Epithelial cell of esophagus (primary cell): ENCODE data around the gene UBD.
A peak's percentile ranks its signal among the peaks of the same experiment; 100 is the strongest.

Experiments
- DNase-seq: peaks from one replicate; pipeline ENCODE4 v3.0.0; 2010; ENCODE audit warnings: low read depth
- H3K4me3 ChIP-seq: 2 replicates; pipeline ENCODE4 v1.5.1; 2011; ENCODE audit warnings: mild to moderate bottlenecking, low read length, control low read depth
- TF ChIP-seq, protein P1 (sequence below): IDR thresholded peaks from 2 replicates; pipeline ENCODE4 v1.5.1; 2011; ENCODE audit warnings: low read depth, mild to moderate bottlenecking, low read length, control low read depth, inconsistent platforms; ENCODE audit not compliant: insufficient read depth; ENCODE audit errors: missing control alignments

The UBD gene

DNA sequence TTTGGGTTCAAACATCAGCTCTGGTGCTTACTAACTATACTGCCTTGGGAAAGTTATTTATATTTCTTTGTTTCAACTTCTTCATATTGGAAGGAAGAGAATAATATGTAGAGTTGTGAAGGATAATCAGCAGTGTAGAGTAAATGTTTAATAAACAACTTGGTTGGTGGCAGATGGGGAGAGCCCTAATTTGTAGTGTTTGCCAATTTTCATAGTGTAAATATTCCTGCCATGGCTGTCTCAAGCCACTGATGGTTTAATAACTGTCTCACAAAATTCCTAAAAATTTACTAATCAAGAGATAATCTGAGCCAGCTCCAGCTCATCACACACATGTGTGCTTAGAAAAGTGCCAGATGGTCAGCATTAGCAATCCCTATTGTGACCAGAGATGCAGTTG, 25.3 kb upstream of the UBD start, which contains the start of gene OR2H2:
Gene OR2H2 (plus strand): TSS at position 301 of the 400 bp plus-strand sequence. CDS start 2,824 bp downstream, outside the sequence.
- no peak within 1 kb of the TSS for H3K4me3 ChIP-seq
- no peak for DNase-seq
- TF ChIP-seq, protein P1, sequence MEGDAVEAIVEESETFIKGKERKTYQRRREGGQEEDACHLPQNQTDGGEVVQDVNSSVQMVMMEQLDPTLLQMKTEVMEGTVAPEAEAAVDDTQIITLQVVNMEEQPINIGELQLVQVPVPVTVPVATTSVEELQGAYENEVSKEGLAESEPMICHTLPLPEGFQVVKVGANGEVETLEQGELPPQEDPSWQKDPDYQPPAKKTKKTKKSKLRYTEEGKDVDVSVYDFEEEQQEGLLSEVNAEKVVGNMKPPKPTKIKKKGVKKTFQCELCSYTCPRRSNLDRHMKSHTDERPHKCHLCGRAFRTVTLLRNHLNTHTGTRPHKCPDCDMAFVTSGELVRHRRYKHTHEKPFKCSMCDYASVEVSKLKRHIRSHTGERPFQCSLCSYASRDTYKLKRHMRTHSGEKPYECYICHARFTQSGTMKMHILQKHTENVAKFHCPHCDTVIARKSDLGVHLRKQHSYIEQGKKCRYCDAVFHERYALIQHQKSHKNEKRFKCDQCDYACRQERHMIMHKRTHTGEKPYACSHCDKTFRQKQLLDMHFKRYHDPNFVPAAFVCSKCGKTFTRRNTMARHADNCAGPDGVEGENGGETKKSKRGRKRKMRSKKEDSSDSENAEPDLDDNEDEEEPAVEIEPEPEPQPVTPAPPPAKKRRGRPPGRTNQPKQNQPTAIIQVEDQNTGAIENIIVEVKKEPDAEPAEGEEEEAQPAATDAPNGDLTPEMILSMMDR: no peak

DNA sequence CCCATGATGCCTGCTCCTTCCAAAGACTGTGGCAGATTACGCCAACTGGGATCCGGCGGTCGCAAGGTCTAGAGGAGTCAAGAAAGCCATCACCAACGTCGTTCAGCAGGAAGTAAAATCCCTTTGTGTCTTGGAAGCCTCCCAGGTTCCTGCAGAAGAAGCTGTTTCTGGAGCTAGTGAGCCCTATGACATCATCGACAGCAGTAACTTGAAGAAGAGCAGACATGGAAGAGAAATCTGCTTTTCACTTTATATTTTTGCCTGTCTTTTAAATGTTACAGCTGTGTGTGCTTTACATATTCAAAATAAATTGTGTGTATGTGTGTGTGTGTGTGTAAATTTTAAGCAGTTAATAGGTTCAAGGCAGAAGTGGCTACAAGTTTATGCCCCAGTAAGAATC, 18.0 kb upstream of the UBD start:
- DNase-seq: no peak
- TF ChIP-seq, protein P1: no peak
- no peak overlapping the region for H3K4me3 ChIP-seq

DNA sequence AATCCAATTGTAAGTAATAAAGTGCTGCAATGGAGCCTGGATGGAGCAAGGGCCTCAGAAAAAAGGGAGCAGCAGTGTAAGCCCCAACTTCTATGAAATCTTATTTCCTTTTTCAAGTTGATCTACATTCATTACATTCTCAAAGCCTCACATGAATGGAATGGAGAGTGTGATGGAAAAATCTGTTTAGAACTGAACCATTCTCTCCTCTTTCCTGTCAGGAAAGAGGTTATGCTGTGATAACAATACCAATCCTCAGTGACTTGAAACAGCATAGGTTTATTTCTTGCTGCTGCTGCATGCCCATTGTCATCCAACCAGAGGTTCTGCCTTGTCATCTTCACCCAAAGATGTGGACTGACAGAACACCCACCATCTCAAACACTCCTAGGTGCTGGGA, 16.5 kb upstream of the UBD start:
- TF ChIP-seq, protein P1: no peak
- H3K4me3 ChIP-seq: no peak overlapping the region

DNA sequence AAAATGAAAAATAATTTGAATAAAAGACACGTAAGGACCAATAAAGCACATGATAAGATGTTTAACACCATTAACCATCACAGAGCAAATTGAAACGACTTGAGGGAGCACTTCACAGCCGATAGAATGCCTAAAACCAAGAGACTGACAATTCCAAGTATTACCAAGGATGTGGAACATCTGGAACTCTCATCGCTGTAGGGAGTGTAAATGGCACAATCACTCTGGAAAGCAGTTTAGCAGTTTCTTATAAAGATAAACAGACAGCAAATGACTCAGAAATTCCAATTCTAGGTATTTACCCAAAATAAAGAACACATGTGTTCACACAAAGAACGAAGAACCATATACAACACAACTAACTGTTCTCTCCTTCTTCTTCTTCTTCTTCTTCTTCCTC, 8.5 kb upstream of the UBD start:
- TF ChIP-seq, protein P1: no peak
- H3K4me3 ChIP-seq: no peak overlapping the region
- DNase-seq: no peak

More for the DNA sequence above, 16.5 kb upstream of the UBD start:
- no peak for DNase-seq

DNA sequence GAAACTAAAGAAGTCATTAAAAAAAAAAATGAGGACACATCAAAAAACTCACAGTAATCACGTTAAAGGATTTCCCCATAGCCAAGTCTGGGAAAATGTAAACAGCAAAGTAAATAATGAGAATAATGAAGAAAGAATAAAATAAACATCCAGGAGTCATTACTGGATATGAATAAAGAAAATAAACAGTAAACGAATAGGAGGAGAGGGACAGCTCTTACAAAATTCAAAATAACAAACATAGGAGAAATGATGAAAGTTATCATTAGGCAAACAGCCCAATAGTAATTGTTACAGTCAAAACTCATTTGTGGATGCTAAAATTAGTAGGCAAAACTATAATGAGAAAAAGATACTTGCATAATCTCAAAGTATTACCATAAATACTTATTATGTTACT, 8.0 kb upstream of the UBD start:
- TF ChIP-seq, protein P1: no peak
- no peak for DNase-seq

DNA sequence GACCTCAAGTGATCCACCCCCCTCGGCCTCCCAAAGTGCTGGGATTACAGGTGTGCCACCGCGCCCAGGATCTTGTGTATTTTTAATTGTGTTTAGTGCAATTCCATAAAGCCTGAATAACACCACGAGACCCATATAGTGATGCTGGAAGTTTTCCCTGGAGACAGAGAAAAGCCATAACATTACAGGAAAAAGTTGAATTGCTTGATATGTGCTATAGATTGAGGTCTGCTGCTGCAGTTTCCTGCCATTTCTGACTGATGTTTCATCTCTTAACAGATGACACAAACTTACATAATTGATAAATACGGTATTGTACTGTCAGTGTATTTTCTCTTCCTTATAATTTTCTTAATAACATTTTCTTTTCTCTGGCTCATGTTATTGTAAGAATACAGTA, 7.3 kb upstream of the UBD start:
- no peak overlapping the region for H3K4me3 ChIP-seq
- no peak for DNase-seq
- TF ChIP-seq, protein P1: no peak

More for the DNA sequence above, 8.0 kb upstream of the UBD start:
- no peak overlapping the region for H3K4me3 ChIP-seq

DNA sequence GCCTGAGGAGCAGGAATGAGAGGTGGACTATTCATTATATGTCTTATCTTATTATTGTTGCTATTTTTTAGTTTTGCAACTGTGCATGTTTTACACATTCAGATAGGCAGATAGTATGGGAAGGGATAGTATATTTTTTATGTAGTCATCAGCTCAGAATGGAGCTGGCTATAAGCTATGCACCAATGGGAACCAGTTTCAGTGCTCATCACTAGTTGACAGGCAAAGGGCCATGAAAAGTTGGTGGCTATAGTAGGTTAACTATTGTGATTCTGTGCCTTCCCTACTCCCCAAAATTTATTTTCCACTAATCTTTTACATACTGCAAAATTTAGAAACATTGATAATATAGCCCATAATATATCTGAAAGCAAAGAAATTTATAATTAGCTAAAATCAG, 5.3 kb upstream of the UBD start:
- TF ChIP-seq, protein P1: no peak
- peak; percentile 15 for DNase-seq
- H3K4me3 ChIP-seq: no peak overlapping the region
